NCI-H1105 treated with DMSO at 0.1 percent for 48 hours (cell line): ENCODE data around the gene ARL6IP4.

ENCODE experiments used
- DNase-seq: peaks from one replicate; lab custom pipeline; 2025; lab: John Stamatoyannopoulos, UW

Gene ARL6IP4

DNA sequence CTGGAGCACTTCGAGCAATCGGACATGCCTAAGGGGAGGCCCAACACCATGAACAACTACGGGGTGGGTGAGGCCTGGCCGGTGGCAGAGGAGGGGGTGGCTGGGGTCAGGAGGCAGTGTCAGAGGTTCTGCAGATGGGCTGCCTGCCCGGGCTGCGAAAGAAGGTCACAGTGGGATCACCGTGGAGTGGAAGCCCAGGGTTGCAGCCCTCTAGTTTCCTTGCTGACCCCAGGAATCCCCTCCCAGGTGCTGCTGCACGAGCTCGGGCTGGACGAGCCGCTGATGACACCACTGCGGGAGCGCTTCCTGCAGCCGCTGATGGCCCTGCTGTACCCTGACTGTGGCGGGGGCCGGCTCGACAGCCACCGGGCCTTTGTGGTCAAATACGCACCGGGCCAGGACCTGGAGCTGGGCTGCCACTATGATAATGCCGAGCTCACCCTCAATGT lies 1.9 kb upstream of the ARL6IP4 start:
- DNase-seq, result no peak

DNA sequence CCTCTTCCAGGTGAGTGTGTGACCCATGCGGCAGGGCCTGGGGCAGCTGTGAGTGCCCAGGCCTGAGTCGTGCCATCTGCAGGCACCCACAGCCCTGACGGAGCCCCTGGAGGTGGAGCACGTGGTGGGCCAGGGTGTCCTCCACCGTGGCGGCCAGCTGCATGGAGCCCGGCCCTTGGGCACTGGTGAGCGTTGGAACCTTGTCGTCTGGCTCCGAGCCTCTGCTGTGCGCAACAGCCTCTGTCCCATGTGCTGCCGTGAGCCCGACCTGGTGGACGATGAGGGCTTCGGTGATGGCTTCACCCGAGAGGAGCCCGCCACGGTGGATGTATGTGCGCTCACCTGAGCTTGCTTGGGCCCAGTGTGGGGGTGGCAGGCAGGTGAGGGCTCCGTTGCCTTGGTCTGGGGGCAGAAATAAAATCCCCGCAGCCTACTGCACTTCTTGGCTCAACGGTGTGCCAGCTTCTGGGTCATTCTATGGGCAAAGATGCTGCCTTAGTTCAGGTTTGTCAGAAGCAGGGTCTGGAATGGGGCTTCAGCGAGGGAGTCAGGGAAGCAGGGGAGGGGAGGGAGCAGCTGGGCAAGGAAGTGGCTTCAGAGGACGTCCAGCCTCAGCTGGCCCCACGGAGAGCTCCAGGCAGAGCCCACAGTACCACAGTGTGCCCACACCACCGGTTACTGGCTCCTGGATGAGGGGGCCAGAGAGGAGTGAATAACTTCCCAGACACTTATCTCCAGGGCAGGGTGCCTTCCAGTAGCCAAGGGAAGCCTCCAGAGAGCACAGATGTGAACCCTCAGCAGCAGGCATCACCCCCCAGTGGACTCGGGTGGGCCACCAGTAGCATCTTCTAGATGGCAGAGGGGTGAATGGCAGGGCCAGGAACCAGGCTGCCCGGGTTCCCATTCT lies 1.2 kb upstream of the ARL6IP4 start:
- DNase-seq, result no peak

DNA sequence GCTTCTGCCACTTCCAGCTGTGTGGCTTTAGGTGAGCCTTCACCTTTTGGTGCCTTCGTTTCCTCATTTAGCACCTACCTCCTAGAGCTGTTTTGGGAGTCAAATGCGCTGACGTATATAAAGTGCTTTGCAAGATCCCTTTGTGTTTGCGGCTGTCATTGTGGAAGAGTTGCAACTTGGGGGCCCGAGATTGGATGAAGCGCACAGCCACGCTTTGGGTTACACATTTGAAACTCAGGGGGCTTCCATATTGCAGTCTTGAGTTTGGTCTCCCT lies 636 bp upstream of the ARL6IP4 start:
- no peak for DNase-seq

DNA sequence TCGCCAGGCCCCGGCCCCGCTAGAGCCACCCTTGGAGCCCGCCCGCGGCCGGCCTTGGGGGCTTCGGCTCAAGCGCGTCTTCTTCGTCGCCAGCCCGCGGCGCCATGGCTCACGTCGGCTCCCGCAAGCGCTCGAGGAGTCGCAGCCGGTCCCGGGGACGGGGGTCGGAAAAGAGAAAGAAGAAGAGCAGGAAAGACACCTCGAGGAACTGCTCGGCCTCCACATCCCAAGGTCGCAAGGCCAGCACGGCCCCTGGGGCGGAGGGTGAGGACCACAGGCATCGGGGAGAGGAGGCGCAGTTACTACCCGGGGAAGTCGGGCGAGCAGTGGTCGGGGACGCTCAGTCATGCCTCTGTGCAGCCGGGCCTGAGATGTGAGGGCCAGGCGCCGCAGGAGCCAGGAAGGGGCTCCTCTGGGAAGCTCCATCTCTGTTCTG lies 573 bp downstream of the ARL6IP4 start:
- DNase-seq, result no peak

DNA sequence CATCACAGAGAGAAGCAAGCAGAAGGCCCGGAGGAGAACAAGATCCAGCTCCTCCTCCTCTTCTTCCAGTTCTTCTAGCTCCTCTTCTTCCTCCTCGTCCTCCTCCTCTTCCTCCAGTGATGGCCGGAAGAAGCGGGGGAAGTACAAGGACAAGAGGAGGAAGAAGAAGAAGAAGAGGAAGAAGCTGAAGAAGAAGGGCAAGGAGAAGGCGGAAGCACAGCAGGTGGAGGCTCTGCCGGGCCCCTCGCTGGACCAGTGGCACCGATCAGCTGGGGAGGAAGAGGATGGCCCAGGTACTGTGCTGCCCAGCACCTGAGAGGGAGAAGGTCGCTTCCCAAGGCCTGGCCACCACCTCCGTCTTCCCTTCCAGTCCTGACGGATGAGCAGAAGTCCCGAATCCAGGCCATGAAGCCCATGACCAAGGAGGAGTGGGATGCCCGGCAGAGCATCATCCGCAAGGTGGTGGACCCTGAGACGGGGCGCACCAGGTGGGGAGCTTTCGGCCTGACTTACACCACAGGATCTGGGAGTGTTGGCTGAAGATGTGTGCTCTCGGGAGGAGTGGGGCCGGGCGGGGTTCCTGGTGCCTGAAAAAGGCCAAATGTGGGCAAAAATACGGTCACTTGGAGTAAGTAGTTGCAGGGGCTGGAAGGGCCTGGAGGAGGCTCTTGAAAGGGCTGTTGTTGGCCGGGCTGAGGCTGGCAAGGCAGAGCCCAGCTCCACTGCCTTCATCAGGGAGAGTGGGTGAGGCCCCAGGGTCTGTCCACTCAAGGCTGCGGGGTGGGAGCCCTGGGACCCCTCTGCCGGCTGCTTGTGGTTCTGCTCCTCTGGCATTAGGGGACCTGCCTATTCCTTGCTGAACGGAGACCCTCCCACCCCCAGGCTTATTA lies 1.4 kb downstream of the ARL6IP4 start:
- no peak for DNase-seq

DNA sequence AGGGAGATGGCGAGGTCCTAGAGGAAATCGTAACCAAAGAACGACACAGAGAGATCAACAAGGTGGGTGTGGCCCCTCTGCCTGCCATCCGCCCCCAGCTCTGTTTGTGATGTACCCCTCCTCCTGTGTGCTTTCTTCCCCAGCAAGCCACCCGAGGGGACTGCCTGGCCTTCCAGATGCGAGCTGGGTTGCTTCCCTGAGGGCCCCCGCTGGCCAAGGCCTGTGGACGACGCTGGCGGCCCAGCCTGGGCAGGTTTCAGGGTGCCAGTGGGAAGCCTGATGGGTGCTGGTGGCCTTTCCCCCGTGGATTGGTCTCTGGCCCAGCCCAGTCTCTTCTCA lies 2.0 kb downstream of the ARL6IP4 start:
- no peak for DNase-seq

DNA sequence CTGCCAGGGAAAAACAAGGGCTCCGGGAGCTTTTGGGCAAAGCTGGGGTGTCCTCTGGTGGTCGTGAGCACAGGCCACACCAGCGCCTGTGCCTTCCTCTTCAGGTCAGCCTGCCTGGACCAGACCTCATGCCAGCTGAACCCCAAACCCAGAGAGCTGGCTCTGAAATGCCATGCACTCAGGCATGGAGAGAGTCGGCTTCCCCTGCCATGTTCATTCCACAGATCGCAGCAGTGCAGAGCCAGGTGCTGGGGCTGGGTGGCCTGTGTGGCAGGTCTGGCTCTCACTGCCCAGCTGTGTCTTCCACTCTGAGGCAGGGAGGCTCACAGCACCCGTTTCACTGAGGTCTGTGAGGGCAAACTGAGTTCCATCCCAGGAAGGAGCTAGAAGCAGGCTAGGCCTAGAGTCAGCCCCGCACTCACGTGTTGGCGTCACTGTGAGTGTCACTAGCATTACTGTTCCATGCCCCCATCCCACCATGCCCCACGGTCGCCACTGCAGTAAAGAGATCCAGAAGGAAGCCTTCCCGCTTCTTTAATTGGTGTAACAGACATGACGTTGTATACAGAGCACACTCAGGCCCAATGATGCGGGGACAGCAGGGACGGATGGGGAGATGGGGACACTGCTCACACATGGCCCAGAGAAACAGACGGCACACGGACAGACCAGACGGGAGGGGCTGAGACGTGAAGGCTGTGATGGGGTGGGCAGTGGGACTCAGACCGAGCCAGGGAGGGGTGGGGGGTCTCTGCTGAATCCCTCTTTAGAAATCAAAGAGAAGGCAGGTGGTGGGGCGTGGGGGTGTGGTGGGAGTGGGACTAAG lies 2.7 kb downstream of the ARL6IP4 start:
- DNase-seq, result no peak

DNA sequence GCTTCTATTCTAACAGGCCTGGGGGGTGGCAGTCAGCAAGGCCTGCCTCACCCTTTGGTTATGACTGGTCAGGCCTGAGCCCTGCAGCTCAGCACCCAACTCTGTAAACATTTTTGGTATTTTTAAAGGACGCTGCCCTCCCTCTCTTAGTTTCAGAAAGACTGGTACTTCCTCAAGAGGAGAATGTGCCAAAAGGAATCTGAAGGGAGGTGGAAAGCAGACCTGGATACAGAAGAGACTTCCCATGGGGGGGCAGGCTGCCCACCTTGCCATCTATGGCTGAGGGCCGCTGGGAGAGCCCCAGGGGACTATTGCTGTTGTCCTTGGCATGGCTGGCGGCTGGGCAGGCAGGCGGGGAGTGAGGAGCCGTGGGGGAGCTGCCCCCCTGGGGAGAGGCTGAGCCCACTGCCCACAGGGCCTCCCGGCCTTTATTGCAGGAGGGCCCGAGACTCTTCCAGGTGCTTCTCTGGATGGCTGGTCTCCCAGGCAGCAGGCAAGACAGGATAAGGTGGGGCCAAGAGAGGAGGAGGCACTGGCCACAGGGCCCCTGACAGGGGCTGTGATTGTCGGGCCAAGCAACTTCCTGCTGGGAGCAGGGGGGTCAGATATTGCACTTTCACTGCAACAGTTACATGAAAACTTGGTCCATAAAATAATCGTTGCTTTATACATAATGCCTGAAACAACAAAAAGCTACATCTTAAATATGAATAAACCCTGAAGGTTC lies 3.5 kb downstream of the ARL6IP4 start:
- DNase-seq, result no peak

DNA sequence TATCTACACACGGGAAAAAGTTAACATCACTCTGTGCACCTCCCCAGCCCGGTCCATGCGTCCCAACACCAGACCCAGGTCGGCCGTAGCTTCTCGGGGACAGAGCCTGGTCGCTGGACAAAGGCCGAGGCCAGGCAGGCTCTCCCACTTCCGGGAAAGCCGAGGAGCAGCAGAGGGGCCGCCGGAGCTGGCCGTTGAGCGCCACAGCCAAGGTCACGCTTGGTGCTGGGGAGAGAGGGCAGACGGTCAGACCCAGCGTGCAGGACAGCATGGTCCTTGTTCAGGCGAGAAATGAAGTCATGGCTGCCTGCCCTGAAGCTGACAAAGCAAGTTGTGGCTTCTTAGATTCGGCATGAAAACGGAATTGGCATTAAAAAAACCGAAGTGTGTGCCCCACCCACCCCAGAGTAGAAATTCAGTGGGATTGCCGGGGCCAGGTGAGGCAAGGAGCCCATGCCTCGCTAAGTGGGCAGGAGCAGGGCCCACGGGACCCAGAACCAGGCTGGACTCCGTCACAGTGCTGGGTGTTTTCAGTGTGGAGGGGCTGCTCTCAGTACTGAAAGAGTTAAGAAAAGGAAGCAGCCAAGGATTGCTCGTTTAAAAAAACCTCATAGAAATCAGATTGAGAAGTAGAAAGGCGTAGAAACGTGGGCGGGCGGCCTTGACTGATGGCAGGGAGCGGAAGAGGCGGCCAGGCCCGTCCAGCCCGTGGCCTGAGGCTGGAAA lies 4.3 kb downstream of the ARL6IP4 start:
- DNase-seq, result no peak

DNA sequence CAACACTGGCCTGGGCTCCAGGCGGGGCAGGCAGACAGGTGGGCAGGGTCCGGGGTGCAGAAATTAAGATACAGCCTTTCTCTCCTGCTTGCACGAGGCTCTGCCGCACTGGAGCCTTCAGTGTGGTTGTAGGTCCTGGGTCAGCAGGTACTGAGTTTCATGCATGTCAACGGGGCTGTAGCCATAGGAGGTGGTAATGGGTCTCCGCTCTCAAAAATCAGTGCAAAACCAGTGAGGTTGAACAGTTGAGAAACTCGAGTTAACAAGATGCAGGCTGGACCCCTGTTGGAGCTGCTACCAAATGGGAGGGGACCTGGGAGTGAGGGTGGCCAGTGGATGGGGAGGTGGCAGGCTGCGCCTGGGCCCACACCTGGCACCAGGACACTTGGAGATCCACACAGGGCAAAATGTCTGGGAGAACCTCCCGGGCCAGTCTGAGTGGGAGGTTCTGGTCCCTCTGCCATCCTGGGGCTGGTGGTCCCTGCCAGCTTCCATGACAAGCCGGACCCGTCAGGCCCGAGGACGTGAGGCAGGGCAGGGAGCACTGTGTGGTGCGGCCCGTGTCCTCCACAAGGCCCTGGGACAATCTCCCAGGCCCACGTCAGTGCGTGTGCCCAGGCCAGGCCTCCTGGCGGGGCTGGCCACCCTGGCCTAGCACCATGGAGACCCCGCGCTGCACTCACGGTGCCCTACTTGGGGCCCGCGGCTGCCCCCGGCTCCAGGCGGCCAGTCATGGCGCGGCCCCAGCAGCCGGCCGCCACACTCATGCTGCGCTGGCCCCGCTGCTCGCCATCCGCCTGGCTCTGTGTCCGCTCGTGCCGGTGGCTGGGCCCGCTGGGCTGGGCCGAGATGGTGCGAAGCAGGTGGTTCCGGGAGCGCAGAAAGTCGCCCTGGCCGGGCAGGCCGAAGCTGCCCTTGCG lies 5.1 kb downstream of the ARL6IP4 start:
- no peak for DNase-seq

DNA sequence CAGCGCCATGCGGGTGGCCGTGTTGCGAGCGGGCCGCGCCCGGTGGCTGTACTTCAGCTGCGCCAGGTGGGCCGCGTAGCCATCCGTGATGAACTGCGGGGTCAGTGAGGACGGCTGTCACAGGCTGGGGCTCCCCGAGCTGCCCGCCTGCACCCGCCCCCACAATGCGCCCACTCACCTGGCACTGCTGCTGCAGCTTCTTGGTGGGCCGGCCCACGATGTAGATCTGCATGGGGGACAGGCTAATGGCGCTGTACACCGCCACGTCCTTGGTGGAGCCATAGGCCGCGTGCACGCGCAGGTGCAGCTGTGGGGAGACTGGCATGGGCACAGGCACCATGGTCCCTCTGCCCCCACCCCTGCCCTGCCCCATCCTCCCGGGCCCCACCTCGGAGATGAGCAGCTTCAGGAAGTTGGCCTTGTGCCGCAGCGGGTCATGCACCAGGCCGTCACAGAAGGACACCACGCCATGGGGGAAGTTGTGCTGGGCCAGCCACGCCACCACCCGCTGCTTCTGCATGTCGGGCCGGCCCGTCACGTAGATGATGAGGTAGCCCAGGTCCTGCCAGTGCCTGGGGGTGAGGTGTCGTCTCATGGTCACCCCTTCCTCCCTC lies 5.9 kb downstream of the ARL6IP4 start:
- DNase-seq, result no peak

DNA sequence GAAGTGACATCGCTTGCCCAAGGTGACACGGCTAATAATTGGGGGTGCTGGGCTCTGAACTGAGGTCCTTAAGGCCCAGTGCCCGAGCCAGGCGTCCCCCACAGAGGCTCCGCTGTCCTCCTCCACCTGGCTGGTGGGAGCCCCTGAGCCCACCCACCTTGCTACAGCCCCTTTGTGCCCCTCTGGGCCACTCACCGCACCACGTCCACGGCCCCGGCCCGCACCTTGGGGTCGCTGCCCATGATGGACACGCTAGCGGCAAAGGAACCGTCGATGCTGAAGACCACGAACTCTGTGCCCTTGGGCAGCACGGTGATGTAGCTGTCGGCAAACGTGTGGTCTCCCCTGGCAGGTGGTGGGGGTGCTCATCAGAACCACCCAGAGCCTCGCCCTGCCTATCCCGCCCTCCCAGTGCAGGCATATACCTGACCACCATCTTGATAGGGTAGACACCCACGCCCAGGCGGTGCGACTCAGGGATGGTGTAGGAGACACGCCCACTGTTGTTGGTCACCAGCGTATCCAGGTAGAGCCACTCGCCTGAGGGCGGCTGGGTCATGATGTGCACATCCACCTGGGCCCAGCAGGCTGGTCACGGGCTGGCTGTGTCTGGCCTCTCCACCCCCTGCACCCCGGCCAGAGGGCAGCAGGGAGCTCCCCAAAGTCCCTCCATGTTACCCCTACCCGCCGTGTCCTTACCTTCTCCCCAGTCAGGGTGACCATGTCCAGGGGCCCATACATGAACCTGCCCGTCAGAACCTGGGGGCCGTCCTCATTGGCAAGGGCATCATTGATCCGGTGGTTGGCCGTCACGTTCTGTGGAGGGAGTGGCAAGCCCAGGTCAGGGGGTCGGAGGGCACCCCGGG lies 6.8 kb downstream of the ARL6IP4 start:
- DNase-seq, result no peak

DNA sequence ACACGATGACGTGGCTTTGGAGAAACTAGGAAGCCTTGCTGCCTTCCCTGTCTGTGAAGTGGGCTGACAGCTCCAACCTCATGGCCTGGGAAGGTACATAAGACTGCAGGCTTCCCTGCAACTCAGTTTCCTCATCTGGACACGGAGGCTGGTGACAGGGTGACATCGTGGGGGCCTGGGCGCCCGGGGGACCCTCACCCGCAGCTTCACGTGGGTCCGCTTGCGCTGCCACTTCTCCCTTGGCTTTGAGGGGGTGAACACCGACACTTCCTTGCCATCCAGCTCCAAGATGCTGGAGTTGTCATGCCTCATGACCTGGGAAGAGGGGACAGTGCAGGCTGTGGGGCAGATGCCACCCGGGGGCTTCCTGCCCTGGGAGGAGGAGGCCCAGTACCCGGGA lies 7.6 kb downstream of the ARL6IP4 start:
- no peak for DNase-seq

DNA sequence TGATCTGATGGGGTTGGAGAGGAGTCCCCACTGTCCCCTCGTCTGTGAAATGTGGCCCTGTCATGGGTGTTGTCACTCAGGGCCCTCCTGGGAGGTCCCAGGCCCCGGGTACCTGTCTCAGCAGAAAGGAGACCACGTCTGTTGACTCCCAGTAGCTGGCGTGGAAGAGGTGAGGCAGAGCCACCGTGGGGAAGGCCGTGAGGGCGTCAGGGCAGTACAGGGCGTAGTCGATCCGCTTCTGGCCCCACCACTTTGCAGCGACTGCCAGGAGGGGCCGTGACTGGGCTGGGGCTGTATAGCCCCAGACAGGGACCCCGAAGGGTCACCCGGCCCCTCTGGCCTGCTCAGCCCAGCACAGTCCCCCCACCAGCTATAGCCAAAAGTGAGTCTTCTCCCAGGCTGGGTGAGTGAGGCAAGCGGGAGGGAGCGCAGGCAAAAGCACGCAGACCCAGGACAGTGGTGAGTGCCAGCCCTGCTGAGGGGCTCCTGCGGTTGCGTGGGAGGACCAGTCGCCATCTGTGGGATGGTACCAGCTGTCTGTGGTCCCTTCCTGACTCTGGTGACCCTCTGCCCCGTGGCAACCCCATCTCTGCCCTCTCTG lies 8.2 kb downstream of the ARL6IP4 start:
- no peak for DNase-seq

DNA sequence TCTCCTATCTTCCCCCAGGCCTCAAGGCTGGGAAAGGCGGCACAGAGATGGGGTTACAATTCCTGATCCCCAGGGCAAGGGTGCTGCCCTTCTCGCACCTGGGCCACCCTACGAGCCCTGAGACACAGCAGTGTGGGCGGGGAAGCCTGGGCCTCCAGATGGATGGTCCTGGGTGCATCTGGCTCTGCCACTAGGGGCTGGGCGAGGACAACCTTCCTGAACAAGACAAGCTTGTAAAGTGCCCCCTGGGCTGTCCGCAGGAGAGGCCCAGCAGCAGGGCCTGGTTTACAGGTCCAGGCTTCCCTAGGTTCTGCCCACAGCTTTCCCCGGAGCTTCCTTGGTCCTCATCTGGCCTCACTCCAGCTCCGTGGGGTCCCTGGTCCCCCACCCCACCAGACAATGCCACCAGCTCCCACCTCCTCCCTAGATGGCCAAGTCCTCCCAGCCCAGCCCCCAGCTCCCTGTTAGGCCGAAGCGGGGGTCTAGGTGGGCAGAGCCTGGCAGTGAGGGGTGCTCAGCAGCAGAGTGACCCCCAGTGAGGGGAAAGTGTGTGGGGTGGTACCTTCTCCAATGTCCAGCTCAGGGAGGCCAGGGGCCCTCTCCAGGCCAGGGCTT lies 8.9 kb downstream of the ARL6IP4 start:
- DNase-seq, result no peak

DNA sequence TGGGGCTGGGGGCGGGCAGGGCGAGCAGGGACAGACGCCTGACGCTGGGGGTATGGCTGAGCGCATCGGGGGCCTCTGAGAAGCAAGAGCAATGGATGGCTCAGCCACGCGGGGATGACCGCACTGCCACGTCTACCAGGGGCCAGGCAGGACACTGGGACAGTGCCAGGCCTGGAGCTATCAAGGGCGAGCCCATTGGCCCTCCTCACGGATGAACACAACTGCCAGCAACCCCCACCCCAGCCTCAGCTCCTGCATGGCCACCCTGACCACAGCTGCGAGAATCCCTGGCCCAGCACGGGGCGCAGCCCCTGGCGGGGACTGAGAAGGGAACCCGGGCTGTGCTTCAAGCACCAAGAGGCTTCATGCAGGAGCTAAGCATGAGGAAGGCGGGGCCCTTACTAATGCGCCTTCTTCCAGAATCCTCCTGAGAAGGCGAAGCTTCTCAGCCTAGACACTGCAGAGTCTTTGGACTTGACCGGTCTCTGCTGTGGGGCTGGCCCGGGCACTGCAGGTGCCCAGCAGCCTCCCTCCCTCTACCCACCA lies 9.5 kb downstream of the ARL6IP4 start:
- no peak for DNase-seq

DNA sequence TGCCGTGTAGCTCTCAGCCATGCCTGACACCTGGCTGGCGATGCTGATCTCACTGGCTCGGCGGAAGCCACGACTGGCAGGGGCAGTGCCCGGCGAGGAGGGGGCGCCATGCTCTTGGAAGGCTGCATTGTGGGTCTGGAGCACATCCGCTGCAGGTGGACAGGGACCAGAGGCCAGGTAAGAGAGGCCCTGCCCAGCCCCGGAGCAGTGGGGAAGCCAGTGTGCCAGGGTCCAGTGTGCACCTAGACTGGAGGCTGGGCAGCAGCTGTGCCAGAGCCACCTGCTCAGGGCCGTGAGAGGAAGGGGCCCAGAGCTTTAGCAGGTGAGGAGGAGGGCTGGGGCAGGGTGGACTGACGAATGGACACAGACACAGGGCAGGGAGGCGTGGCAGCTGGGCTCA lies 10.1 kb downstream of the ARL6IP4 start:
- no peak for DNase-seq
